Hepatocyte (in vitro differentiated cells): Measurements from ENCODE around the gene SHOC1. TPM values are rescaled to one million over a fixed set of nuclear protein-coding genes. Genes with fewer than 3 reads are reported as not detected.

Source experiments
- DNase-seq: peaks from one replicate; pipeline ENCODE4 v3.0.0-alpha.2; 2016; ENCODE audit warnings: low spot score
- H2AFZ ChIP-seq: fragments of 200-600 bp; sonication (generic); 2 replicates; pipeline ENCODE4 v1.6.0; 2016; ENCODE audit warnings: antibody characterized with exemption, mild to moderate bottlenecking
- H3K27ac ChIP-seq: fragments of 200-600 bp; sonication (generic); 2 replicates; pipeline ENCODE4 v1.5.1; 2016; ENCODE audit warnings: mild to moderate bottlenecking
- H3K27me3 ChIP-seq: fragments of 200-600 bp; sonication (generic); 2 replicates; pipeline ENCODE4 v1.6.1; 2016
- H3K36me3 ChIP-seq: fragments of 200-600 bp; sonication (generic); replicated peaks from 2 replicates; pipeline ENCODE4 v1.5.1; 2016; ENCODE audit warnings: low read depth; ENCODE audit not compliant: insufficient read depth
- H3K4me1 ChIP-seq: fragments of 200-600 bp; sonication (generic); 2 replicates; pipeline ENCODE4 v1.5.1; 2016; ENCODE audit warnings: mild to moderate bottlenecking, moderate library complexity; ENCODE audit not compliant: insufficient read depth
- H3K4me2 ChIP-seq: fragments of 200-600 bp; sonication (generic); 2 replicates; pipeline ENCODE4 v1.6.0; 2016
- H3K4me3 ChIP-seq: fragments of 200-600 bp; sonication (generic); 2 replicates; pipeline ENCODE4 v1.5.1; 2016; ENCODE audit warnings: mild to moderate bottlenecking
- H3K79me2 ChIP-seq: fragments of 200-600 bp; sonication (generic); 2 replicates; pipeline ENCODE4 v1.6.0; 2017; ENCODE audit warnings: mild to moderate bottlenecking
- H3K9me2 ChIP-seq: fragments of 200-600 bp; sonication (generic); replicated peaks from 2 replicates; pipeline ENCODE4 v1.6.0; 2017; ENCODE audit warnings: mild to moderate bottlenecking; ENCODE audit not compliant: insufficient read depth
- H3K9me3 ChIP-seq: fragments of 200-600 bp; sonication (generic); 2 replicates; pipeline ENCODE4 v1.5.1; 2016; ENCODE audit warnings: low read depth, mild to moderate bottlenecking
- H4K20me1 ChIP-seq: fragments of 200-600 bp; sonication (generic); 2 replicates; pipeline ENCODE4 v1.6.0; 2016; ENCODE audit warnings: mild to moderate bottlenecking; ENCODE audit not compliant: insufficient read depth, poor library complexity, severe bottlenecking
- CTCF ChIP-seq: fragments of 200-600 bp; sonication (generic); IDR thresholded peaks from 2 replicates; pipeline ENCODE4 v1.5.1; 2016; ENCODE audit warnings: antibody characterized with exemption, mild to moderate bottlenecking; ENCODE audit not compliant: poor library complexity
- EZH2 ChIP-seq: fragments of 200-600 bp; sonication (generic); IDR thresholded peaks from 2 replicates; pipeline ENCODE4 v1.6.1; 2016; ENCODE audit warnings: antibody characterized with exemption, mild to moderate bottlenecking, borderline replicate concordance
- EZH2phosphoT487 ChIP-seq: fragments of 200-600 bp; sonication (generic); IDR thresholded peaks from one replicate; pipeline ENCODE4 v1.6.1; 2018; ENCODE audit warnings: antibody characterized with exemption, mild to moderate bottlenecking, low read depth, moderate library complexity; ENCODE audit not compliant: unreplicated experiment, severe bottlenecking
- WGBS: methylation state at CpG from one replicate; pipeline ENCODE4 v1.1.6; 2016; ENCODE audit warnings: low lambda C conversion rate; ENCODE audit errors: missing lambda C conversion rate; 5-methylcytosine and 5-hydroxymethylcytosine counted together
- polyA plus RNA-seq: library from polyadenylated mRNA; unstranded; fragments of >200 nt; fragmentation: Nextera tagmentation; extraction: Ambion mirVana; gene quantifications from 2 replicates; pipeline ENCODE4 v1.2.1, GENCODE V29; 2016
- total RNA-seq: library from RNA; depleted of rRNA; stranded (reverse); fragments of >200 nt; gene quantifications from 2 replicates; pipeline ENCODE4 v1.2.3, GENCODE V29; 2014

SHOC1 gene
- total RNA-seq (0.04 and 0.37 TPM in 2 replicates), polyA plus RNA-seq (0.12 and 0.19 TPM in 2 replicates)

GRCh38 chr9:111794835-111795556, at the start of gene SHOC1:
Gene SHOC1, minus strand, starts transcription at chr9:111794937. Its CDS starts 3,519 bp downstream, at chr9:111791418.
- TF ChIP-seq EZH2 = no peak
- Histone ChIP-seq H2AFZ (no peak within 1 kb of the TSS), H3K79me2 (no peaks in the 10 kb centered on the region), H3K4me2 (no peak within 1 kb of the TSS), H4K20me1 (no peaks in the 10 kb centered on the region), H3K36me3 (no peaks in the 10 kb centered on the region), H3K9me2 (no peaks in the 10 kb centered on the region), H3K4me3 (no peak within 1 kb of the TSS), H3K27me3 (no peaks in the 10 kb centered on the region), H3K4me1 (no peaks in the 10 kb centered on the region), H3K27ac (no peak within 1 kb of the TSS), H3K9me3 (no peaks in the 10 kb centered on the region)
- no peak for DNase-seq
- WGBS = 93% methylated on average over 29 of the region's 29 CpGs

GRCh38 chr9:111843971-111844370, 49.2 kb upstream of the SHOC1 start:
- 93% methylated on average over 3 of the region's 3 CpGs for WGBS
- no peaks in the 10 kb centered on the region for H3K4me1 ChIP-seq
- no peak overlapping the region for H3K4me2 ChIP-seq
- no peak overlapping the region for H3K27ac ChIP-seq
- H3K79me2 ChIP-seq = no peaks in the 10 kb centered on the region
- H3K36me3 ChIP-seq = no peaks in the 10 kb centered on the region
- H3K9me3 ChIP-seq = no peaks in the 10 kb centered on the region
- H3K9me2 ChIP-seq = no peaks in the 10 kb centered on the region
- no peaks in the 10 kb centered on the region for H4K20me1 ChIP-seq
- TF ChIP-seq EZH2 (no peak), CTCF (no peak), EZH2phosphoT487 (no peak)
- no peaks in the 10 kb centered on the region for H3K27me3 ChIP-seq
- H3K4me3 ChIP-seq = no peak overlapping the region
- no peak for DNase-seq
- H2AFZ ChIP-seq = no peak overlapping the region

GRCh38 chr9:111842313-111842712, 47.6 kb upstream of the SHOC1 start:
- no peak for DNase-seq
- 76% methylated on average over 1 of the region's 1 CpG for WGBS
- Histone ChIP-seq H3K27me3 (no peaks in the 10 kb centered on the region), H3K9me3 (no peaks in the 10 kb centered on the region), H3K4me1 (no peaks in the 10 kb centered on the region), H2AFZ (no peak overlapping the region), H3K4me2 (no peak overlapping the region), H3K9me2 (no peaks in the 10 kb centered on the region), H3K79me2 (no peaks in the 10 kb centered on the region), H3K4me3 (no peak overlapping the region), H4K20me1 (no peaks in the 10 kb centered on the region), H3K27ac (no peak overlapping the region), H3K36me3 (no peaks in the 10 kb centered on the region)
- TF ChIP-seq CTCF (no peak), EZH2 (no peak), EZH2phosphoT487 (no peak)

- H3K79me2 ChIP-seq = no peaks in the 10 kb centered on the region
- no peak for DNase-seq
- H3K4me1 ChIP-seq = no peaks in the 10 kb centered on the region
- no peak overlapping the region for H3K4me2 ChIP-seq
- no peaks in the 10 kb centered on the region for H4K20me1 ChIP-seq
- WGBS = 73% methylated on average over 1 of the region's 1 CpG
- no peaks in the 10 kb centered on the region for H3K9me2 ChIP-seq
- no peak for TF ChIP-seq EZH2phosphoT487
- no peak for TF ChIP-seq CTCF
- no peak for TF ChIP-seq EZH2
- H3K27ac ChIP-seq = no peak overlapping the region
- H3K9me3 ChIP-seq = no peaks in the 10 kb centered on the region
- no peak overlapping the region for H3K4me3 ChIP-seq
- H3K27me3 ChIP-seq = no peaks in the 10 kb centered on the region
- H2AFZ ChIP-seq = no peak overlapping the region
- H3K36me3 ChIP-seq = no peaks in the 10 kb centered on the region
Measured at GRCh38 chr9:111840442-111840841, 45.7 kb upstream of the SHOC1 start.
